ENCODE results near the gene KIF2A.
"Not testable (repeated sequence)": the region's sequence is repeated elsewhere in the genome, so short reads cannot be mapped to it uniquely, and the experiment has no call there.

KIF2A gene

DNA sequence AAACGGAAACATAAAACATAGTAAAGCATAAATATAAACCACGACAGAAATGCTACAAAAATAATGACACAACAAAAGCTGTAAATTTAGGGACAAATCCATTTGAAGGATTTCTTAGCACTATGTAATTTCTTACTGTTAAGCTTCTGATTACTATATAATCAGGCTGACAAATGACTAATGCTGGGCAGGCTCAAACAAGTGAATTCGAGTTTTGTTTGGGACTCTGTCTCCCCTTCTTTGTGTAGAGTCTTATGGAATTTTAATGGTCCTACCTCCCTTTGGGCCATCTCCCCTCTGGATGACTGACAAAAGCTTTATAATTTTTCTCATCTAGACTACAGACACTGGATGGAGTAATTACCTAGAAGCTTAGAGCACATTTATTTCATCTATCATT is 24.6 kb upstream of the KIF2A start:
- H3K9me3 ChIP-seq = no peaks in the 10 kb centered on the region
- in situ Hi-C loops (cut with MboI; ENCODE audit: low sequenced_read_pairs) = no loop called here
- no peak overlapping the region for H3K4me3 ChIP-seq
- peaks cover 3% of the 10 kb centered on the region for H3K27me3 ChIP-seq (ENCODE audit: low read depth)
- no peaks in the 10 kb centered on the region for H3K36me3 ChIP-seq (replicated peaks)
- H3K4me1 ChIP-seq = peaks cover 3% of the 10 kb centered on the region; the same call in 1 of the 2 replicates
- DNase-seq (ENCODE audit: low spot score in 2 of 2) = no peak

GRCh38 chr5:62282064-62282463 is 23.9 kb upstream of the KIF2A start:
- in situ Hi-C loops (cut with MboI; ENCODE audit: low sequenced_read_pairs) = no loop called here
- no peak overlapping the region for H3K4me3 ChIP-seq
- no peaks in the 10 kb centered on the region for H3K36me3 ChIP-seq (replicated peaks)
- H3K4me1 ChIP-seq = peaks cover 3% of the 10 kb centered on the region; the same call in 1 of the 2 replicates
- peaks cover 3% of the 10 kb centered on the region for H3K27me3 ChIP-seq (ENCODE audit: low read depth)
- DNase-seq (ENCODE audit: low spot score in 2 of 2) = no peak
- no peaks in the 10 kb centered on the region for H3K9me3 ChIP-seq

DNA sequence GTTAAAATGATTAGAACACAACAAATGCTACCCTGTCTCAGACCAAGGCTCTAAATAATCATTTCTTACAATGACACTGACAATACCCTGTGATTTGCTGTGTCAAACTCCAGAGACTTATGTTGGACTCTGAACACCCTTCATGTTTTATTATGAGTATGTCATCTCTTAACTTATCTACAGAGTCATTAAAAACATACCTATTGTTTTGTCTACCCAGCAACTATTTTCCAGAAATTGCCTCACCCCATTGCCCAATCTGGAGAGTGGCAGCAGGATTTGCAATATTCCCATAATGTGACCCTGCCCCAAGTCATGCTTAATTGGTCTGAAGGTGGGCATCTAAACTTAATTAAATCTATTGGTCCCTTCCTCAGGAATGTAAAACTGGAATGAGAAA is 23.0 kb upstream of the KIF2A start:
- H3K9me3 ChIP-seq = no peaks in the 10 kb centered on the region
- H3K4me1 ChIP-seq = peaks cover 3% of the 10 kb centered on the region; the same call in 1 of the 2 replicates
- H3K36me3 ChIP-seq (replicated peaks) = no peaks in the 10 kb centered on the region
- peaks cover 3% of the 10 kb centered on the region; the same call in 1 of the 2 replicates for H3K27me3 ChIP-seq (ENCODE audit: low read depth)
- DNase-seq (ENCODE audit: low spot score in 2 of 2) = no peak
- H3K4me3 ChIP-seq = no peak overlapping the region
- in situ Hi-C loops (cut with MboI; ENCODE audit: low sequenced_read_pairs) = no loop called here

GRCh38 chr5:62283861-62284260 is 22.1 kb upstream of the KIF2A start:
- no peaks in the 10 kb centered on the region for H3K36me3 ChIP-seq (replicated peaks)
- no peaks in the 10 kb centered on the region for H3K9me3 ChIP-seq
- in situ Hi-C loops (cut with MboI; ENCODE audit: low sequenced_read_pairs) = no loop called here
- H3K4me3 ChIP-seq = no peak overlapping the region
- H3K4me1 ChIP-seq = peaks cover 3% of the 10 kb centered on the region; the same call in 1 of the 2 replicates
- peaks cover 3% of the 10 kb centered on the region; the same call in 1 of the 2 replicates for H3K27me3 ChIP-seq (ENCODE audit: low read depth)
- no peak for DNase-seq (ENCODE audit: low spot score in 2 of 2)

GRCh38 chr5:62284946-62285891 is 20.8 kb upstream of the KIF2A start:
- Histone ChIP-seq H3K4me3 (no peak overlapping the region), H3K9me3 (no peaks in the 10 kb centered on the region), H3K27me3 (ENCODE audit: low read depth) (peaks cover 3% of the 10 kb centered on the region; the same call in 1 of the 2 replicates), H3K4me1 (peaks cover 3% of the 10 kb centered on the region; the same call in 1 of the 2 replicates), H3K36me3 (replicated peaks) (no peaks in the 10 kb centered on the region)
- in situ Hi-C loops (cut with MboI; ENCODE audit: low sequenced_read_pairs) = no loop called here
- DNase-seq (ENCODE audit: low spot score in 2 of 2) = no peak

DNA sequence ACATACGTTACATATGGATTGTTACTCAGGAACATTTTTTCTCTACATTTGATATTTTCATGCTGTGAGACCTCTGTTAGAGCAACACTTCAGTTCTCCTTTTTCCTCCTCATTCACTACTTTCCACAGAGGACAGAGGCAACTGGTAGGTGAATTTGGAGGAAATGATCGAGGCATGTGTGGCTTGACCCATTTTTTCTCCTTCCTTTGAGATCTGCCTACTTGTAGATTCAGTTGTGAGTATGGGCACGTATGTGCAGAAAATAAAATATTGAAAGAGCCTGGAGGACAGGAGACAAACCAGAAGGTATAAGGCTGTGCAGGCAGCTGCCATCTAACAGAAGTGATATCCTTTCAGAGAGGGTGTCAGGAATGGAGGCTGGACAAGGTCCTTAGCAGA is 19.2 kb upstream of the KIF2A start:
- no peaks in the 10 kb centered on the region for H3K36me3 ChIP-seq (replicated peaks)
- in situ Hi-C loops (cut with MboI; ENCODE audit: low sequenced_read_pairs) = no loop called here
- no peaks in the 10 kb centered on the region for H3K9me3 ChIP-seq
- no peaks in the 10 kb centered on the region for H3K4me1 ChIP-seq
- DNase-seq (ENCODE audit: low spot score in 2 of 2) = no peak
- H3K27me3 ChIP-seq (ENCODE audit: low read depth) = peaks cover 3% of the 10 kb centered on the region; the same call in 1 of the 2 replicates
- H3K4me3 ChIP-seq = no peak overlapping the region

- H3K4me1 ChIP-seq = no peaks in the 10 kb centered on the region
- H3K36me3 ChIP-seq (replicated peaks) = no peaks in the 10 kb centered on the region
- no peak overlapping the region for H3K4me3 ChIP-seq
- in situ Hi-C loops (cut with MboI; ENCODE audit: low sequenced_read_pairs) = no loop called here
- peaks cover 3% of the 10 kb centered on the region; the same call in 1 of the 2 replicates for H3K27me3 ChIP-seq (ENCODE audit: low read depth)
- no peak for DNase-seq (ENCODE audit: low spot score in 2 of 2)
- no peaks in the 10 kb centered on the region for H3K9me3 ChIP-seq
These were observed 18.8 kb upstream of the KIF2A start for GRCh38 chr5:62287237-62287636.

- H3K4me3 ChIP-seq = no peak overlapping the region
- in situ Hi-C loops (cut with MboI; ENCODE audit: low sequenced_read_pairs) = no loop called here
- DNase-seq (ENCODE audit: low spot score in 2 of 2) = no peak
These were observed 17.9 kb upstream of the KIF2A start for GRCh38 chr5:62288118-62288517.

DNA sequence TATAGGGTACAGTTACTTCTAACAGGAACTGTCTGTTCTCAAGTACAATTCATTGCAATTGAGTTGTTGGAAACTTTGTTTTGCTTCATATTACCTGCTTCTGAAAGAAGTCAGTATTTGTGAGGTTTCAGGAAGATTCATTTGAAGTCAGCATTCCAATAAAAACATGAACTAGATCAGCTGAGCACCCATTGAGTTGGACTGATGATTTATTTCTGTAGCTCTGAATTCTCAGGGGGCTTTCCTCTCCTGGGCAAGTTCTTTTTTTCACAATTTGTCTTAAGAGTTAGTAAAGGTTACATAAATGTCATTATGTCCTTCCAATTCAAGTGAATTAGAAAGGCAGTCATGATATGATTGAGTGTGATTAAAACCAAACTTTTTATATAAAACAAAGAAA is 16.2 kb upstream of the KIF2A start:
- DNase-seq (ENCODE audit: low spot score in 2 of 2) = no peak
- in situ Hi-C loops (cut with MboI; ENCODE audit: low sequenced_read_pairs) = no loop called here
- Histone ChIP-seq H3K4me3 (no peak overlapping the region), H3K27me3 (ENCODE audit: low read depth) (no peaks in the 10 kb centered on the region; the same call in 1 of the 2 replicates), H3K36me3 (replicated peaks) (no peaks in the 10 kb centered on the region), H3K9me3 (no peaks in the 10 kb centered on the region), H3K4me1 (no peaks in the 10 kb centered on the region)

More at GRCh38 chr5:62288118-62288517, 17.9 kb upstream of the KIF2A start:
- Histone ChIP-seq H3K36me3 (replicated peaks) (no peaks in the 10 kb centered on the region), H3K4me1 (no peaks in the 10 kb centered on the region), H3K27me3 (ENCODE audit: low read depth) (peaks cover 3% of the 10 kb centered on the region; the same call in 1 of the 2 replicates), H3K9me3 (no peaks in the 10 kb centered on the region)

GRCh38 chr5:62291829-62292228 is 14.2 kb upstream of the KIF2A start:
- in situ Hi-C loops (cut with MboI; ENCODE audit: low sequenced_read_pairs); H3K9me3 ChIP-seq; H3K4me1 ChIP-seq; H3K4me3 ChIP-seq; H3K36me3 ChIP-seq (replicated peaks); H3K27me3 ChIP-seq (ENCODE audit: low read depth): not testable (repeated sequence)
- DNase-seq (ENCODE audit: low spot score in 2 of 2) = peak in 1 of 2 experiments; percentile 18

DNA sequence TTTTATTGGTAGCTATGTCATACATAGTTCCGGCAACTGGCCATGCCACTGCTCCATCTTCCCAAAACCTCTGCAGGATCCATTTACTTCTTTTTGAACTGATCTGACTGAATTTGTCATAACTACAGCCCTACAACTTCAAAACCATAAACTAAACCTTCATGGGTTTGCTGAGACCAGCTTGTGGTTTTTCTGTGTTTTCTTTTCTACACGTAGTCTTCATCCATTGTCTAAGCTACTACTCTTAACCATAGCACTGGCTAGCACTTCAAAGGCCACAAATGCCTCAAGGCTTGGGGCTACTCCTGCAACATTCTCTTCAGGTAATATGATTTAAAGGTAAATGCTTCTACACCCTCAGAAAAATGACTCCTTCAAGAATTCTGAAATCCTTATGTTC is 9.0 kb upstream of the KIF2A start:
- DNase-seq (ENCODE audit: low spot score in 2 of 2) = no peak
- H3K27me3 ChIP-seq (ENCODE audit: low read depth) = peaks cover 4% of the 10 kb centered on the region
- in situ Hi-C loops (cut with MboI; ENCODE audit: low sequenced_read_pairs) = no loop called here
- no peaks in the 10 kb centered on the region for H3K9me3 ChIP-seq
- H3K4me1 ChIP-seq = no peaks in the 10 kb centered on the region
- H3K4me3 ChIP-seq = no peak overlapping the region
- H3K36me3 ChIP-seq (replicated peaks) = no peaks in the 10 kb centered on the region

- H3K4me1 ChIP-seq = no peaks in the 10 kb centered on the region
- in situ Hi-C loops (cut with MboI; ENCODE audit: low sequenced_read_pairs) = no loop called here
- H3K36me3 ChIP-seq (replicated peaks) = no peaks in the 10 kb centered on the region
- no peaks in the 10 kb centered on the region for H3K9me3 ChIP-seq
- H3K27me3 ChIP-seq (ENCODE audit: low read depth) = peaks cover 4% of the 10 kb centered on the region
- H3K4me3 ChIP-seq = no peak overlapping the region
- DNase-seq (ENCODE audit: low spot score in 2 of 2) = no peak
These were observed 7.9 kb upstream of the KIF2A start for GRCh38 chr5:62298118-62298517.

- in situ Hi-C loops (cut with MboI; ENCODE audit: low sequenced_read_pairs) = no loop called here
- no peaks in the 10 kb centered on the region for H3K4me1 ChIP-seq
- no peaks in the 10 kb centered on the region for H3K36me3 ChIP-seq (replicated peaks)
- H3K4me3 ChIP-seq = no peak overlapping the region
- H3K27me3 ChIP-seq (ENCODE audit: low read depth) = peaks cover 4% of the 10 kb centered on the region
- no peaks in the 10 kb centered on the region for H3K9me3 ChIP-seq
- no peak for DNase-seq (ENCODE audit: low spot score in 2 of 2)
These were observed 6.9 kb upstream of the KIF2A start for GRCh38 chr5:62299101-62299500.

GRCh38 chr5:62299600-62299999 is 6.4 kb upstream of the KIF2A start:
- no peak for DNase-seq (ENCODE audit: low spot score in 2 of 2)
- Histone ChIP-seq H3K4me1 (no peaks in the 10 kb centered on the region), H3K9me3 (no peaks in the 10 kb centered on the region), H3K27me3 (ENCODE audit: low read depth) (peaks cover 4% of the 10 kb centered on the region), H3K4me3 (no peak overlapping the region), H3K36me3 (replicated peaks) (no peaks in the 10 kb centered on the region)
- in situ Hi-C loops (cut with MboI; ENCODE audit: low sequenced_read_pairs) = no loop called here
